SK-N-SH treated with all-trans-retinoic acid at 6 μM for 48 hours (cell line): ENCODE data around the gene RIN3.

Experiments used
- ATAC-seq: fragments of 200-7000 bp; cut with Tn5 transposase; 3 replicates; pipeline ENCODE4 v1.9.1; 2020; ENCODE audit warnings: mild to moderate bottlenecking, moderate library complexity
- ARNTL ChIP-seq: fragments of 450-650 bp; formaldehyde crosslinking; IDR thresholded peaks from 2 replicates; pipeline ENCODE4 v1.5.0; 2020; ENCODE audit warnings: low read depth, mild to moderate bottlenecking, moderate library complexity, borderline replicate concordance
- BACH2 ChIP-seq: fragments of 250-450 bp; sonication (Bioruptor Pico); IDR thresholded peaks from 2 replicates; pipeline ENCODE4 v1.9.0; 2021; ENCODE audit warnings: mild to moderate bottlenecking, borderline replicate concordance
- CSDC2 ChIP-seq: fragments of 250-450 bp; sonication (Bioruptor Pico); IDR thresholded peaks from 2 replicates; pipeline ENCODE4 v1.5.0; 2020; ENCODE audit warnings: mild to moderate bottlenecking, moderate library complexity
- CSRNP3 ChIP-seq: fragments of 250-450 bp; sonication (Bioruptor Pico); IDR thresholded peaks from 2 replicates; pipeline ENCODE4 v1.5.1; 2021; ENCODE audit warnings: mild to moderate bottlenecking, moderate library complexity
- ESRRG ChIP-seq: fragments of 250-450 bp; sonication (Bioruptor Pico); IDR thresholded peaks from 2 replicates; pipeline ENCODE4 v1.6.1; 2021; ENCODE audit warnings: mild to moderate bottlenecking
- GLIS3 ChIP-seq: fragments of 250-450 bp; sonication (Bioruptor Pico); IDR thresholded peaks from 2 replicates; pipeline ENCODE4 v1.5.0; 2020; ENCODE audit warnings: mild to moderate bottlenecking, moderate library complexity
- ISL1 ChIP-seq: fragments of 250-450 bp; sonication (Bioruptor Pico); IDR thresholded peaks from 2 replicates; pipeline ENCODE4 v2.1.2; 2022; ENCODE audit warnings: mild to moderate bottlenecking, moderate library complexity
- OSR1 ChIP-seq: fragments of 250-450 bp; sonication (Bioruptor Pico); IDR thresholded peaks from 2 replicates; pipeline ENCODE4 v1.8.0; 2022; ENCODE audit warnings: moderate library complexity, mild to moderate bottlenecking, inconsistent platforms
- POU6F1 ChIP-seq: fragments of 250-450 bp; sonication (Bioruptor Pico); IDR thresholded peaks from 2 replicates; pipeline ENCODE4 v1.8.0; 2021; ENCODE audit warnings: low read depth, mild to moderate bottlenecking, moderate library complexity, borderline replicate concordance
- PPARA ChIP-seq: fragments of 250-450 bp; sonication (Bioruptor Pico); IDR thresholded peaks from 2 replicates; pipeline ENCODE4 v1.5.0; 2020; ENCODE audit warnings: mild to moderate bottlenecking, borderline replicate concordance
- RARB ChIP-seq: fragments of 250-450 bp; sonication (Bioruptor Pico); IDR thresholded peaks from 2 replicates; pipeline ENCODE4 v1.8.0; 2021; ENCODE audit warnings: mild to moderate bottlenecking, moderate library complexity
- SNAI2 ChIP-seq: fragments of 250-450 bp; sonication (Bioruptor Pico); IDR thresholded peaks from 2 replicates; pipeline ENCODE4 v1.5.0; 2020; ENCODE audit warnings: mild to moderate bottlenecking, moderate library complexity
- TCF4 ChIP-seq: fragments of 250-450 bp; sonication (Bioruptor Pico); IDR thresholded peaks from 2 replicates; pipeline ENCODE4 v1.8.0; 2021; ENCODE audit warnings: mild to moderate bottlenecking, moderate library complexity, borderline replicate concordance
- TOX ChIP-seq: fragments of 250-450 bp; sonication (Bioruptor Pico); IDR thresholded peaks from 2 replicates; pipeline ENCODE4 v1.8.0; 2021; ENCODE audit warnings: mild to moderate bottlenecking, moderate library complexity, borderline replicate concordance
- TSHZ2 ChIP-seq: fragments of 250-450 bp; sonication (Bioruptor Pico); IDR thresholded peaks from 2 replicates; pipeline ENCODE4 v1.5.0; 2020; ENCODE audit warnings: mild to moderate bottlenecking, moderate library complexity
- ZC3H10 ChIP-seq: fragments of 250-450 bp; sonication (Bioruptor Pico); IDR thresholded peaks from 2 replicates; pipeline ENCODE4 v1.5.1; 2021; ENCODE audit warnings: mild to moderate bottlenecking, moderate library complexity
- ZFP3 ChIP-seq: fragments of 250-450 bp; sonication (Bioruptor Pico); IDR thresholded peaks from 2 replicates; pipeline ENCODE4 v1.5.0; 2020; ENCODE audit warnings: mild to moderate bottlenecking, moderate library complexity
- ZNF565 ChIP-seq: fragments of 450-650 bp; formaldehyde crosslinking; conservative IDR thresholded peaks from 2 replicates; pipeline ENCODE4 v1.5.0; 2020; ENCODE audit warnings: low read depth, mild to moderate bottlenecking, moderate library complexity
- ZNF70 ChIP-seq: fragments of 450-650 bp; formaldehyde crosslinking; IDR thresholded peaks from 2 replicates; pipeline ENCODE4 v1.5.0; 2020; ENCODE audit warnings: mild to moderate bottlenecking, moderate library complexity
- ZNF8 ChIP-seq: fragments of 450-650 bp; formaldehyde crosslinking; IDR thresholded peaks from 2 replicates; pipeline ENCODE4 v1.5.0; 2020; ENCODE audit warnings: mild to moderate bottlenecking, moderate library complexity
- TF ChIP-seq, protein P1 (sequence below): fragments of 250-450 bp; sonication (Bioruptor Pico); IDR thresholded peaks from 2 replicates; pipeline ENCODE4 v1.8.0; 2020; ENCODE audit warnings: mild to moderate bottlenecking, moderate library complexity, borderline replicate concordance
- TF ChIP-seq, protein P2 (sequence below): fragments of 250-450 bp; sonication (Bioruptor Pico); IDR thresholded peaks from 2 replicates; pipeline ENCODE4 v1.5.1; 2020; ENCODE audit warnings: low read depth, mild to moderate bottlenecking, moderate library complexity

RIN3 gene

DNA sequence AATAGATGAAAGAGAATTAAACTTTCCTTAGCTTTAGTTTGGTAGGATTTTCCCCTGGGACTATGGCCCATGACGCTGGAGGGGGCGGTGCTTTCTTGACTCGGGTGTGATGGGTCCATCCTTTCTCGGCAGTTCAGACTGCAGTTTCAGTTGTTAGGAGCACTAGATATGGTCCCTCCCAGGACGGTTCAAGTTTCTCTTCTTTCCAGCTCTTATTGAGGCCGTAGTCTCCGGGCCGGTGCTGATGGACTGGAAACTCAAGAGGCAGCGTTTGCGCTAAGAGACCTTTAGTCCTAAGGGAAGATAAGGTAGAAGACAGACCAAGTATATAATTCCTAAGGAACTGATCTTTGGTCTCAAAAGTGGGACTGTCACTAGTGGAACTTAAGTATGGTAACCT lies 111.2 kb downstream of the RIN3 start:
- ATAC-seq, result peak; percentile 84
- no peak for TF ChIP-seq RARB (CRISPR knock-in tag)
- no peak for TF ChIP-seq CSDC2 (CRISPR knock-in tag)

DNA sequence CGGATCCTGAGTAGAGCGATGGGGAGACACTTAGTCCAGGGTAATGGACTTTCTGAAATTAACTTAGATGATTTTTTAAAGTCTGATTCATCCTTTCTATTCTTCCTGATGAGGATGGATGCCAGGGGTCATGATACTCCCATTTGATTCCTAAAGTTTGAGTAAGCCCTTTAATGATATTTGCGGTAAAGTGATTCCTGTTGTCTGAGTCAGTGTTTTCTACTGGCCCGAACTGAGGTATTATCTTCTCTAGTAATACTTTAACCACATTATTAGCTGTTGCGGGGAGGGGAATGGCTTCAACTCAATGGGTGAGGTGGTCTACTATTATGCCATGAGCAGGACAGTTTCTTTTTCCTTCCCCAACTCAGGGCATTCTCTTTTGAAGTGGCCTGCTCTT lies 111.6 kb downstream of the RIN3 start:
- TF ChIP-seq ZFP3 (CRISPR knock-in tag) (peak; percentile 44; the same call in 1 of the 2 replicates), TOX (CRISPR knock-in tag) (no peak), OSR1 (no peak), ZC3H10 (CRISPR knock-in tag) (0 out of 2 replicates have a peak, but pooled peaks have one; percentile 46), CSDC2 (CRISPR knock-in tag) (no peak), TCF4 (no peak), PPARA (no peak), ISL1 (CRISPR knock-in tag) (peak; percentile 49), TSHZ2 (CRISPR knock-in tag) (no peak)
- TF ChIP-seq, protein P1, sequence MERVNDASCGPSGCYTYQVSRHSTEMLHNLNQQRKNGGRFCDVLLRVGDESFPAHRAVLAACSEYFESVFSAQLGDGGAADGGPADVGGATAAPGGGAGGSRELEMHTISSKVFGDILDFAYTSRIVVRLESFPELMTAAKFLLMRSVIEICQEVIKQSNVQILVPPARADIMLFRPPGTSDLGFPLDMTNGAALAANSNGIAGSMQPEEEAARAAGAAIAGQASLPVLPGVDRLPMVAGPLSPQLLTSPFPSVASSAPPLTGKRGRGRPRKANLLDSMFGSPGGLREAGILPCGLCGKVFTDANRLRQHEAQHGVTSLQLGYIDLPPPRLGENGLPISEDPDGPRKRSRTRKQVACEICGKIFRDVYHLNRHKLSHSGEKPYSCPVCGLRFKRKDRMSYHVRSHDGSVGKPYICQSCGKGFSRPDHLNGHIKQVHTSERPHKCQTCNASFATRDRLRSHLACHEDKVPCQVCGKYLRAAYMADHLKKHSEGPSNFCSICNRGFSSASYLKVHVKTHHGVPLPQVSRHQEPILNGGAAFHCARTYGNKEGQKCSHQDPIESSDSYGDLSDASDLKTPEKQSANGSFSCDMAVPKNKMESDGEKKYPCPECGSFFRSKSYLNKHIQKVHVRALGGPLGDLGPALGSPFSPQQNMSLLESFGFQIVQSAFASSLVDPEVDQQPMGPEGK (CRISPR knock-in tag), result peak; percentile 60; the same call in 1 of the 2 replicates
- ATAC-seq, result peak; percentile 95

GRCh38 chr14:92626041-92626440 lies 112.5 kb downstream of the RIN3 start:
- ATAC-seq, result no peak
- TF ChIP-seq BACH2 (no peak), ZNF565 (CRISPR knock-in tag) (no peak), OSR1 (no peak), PPARA (no peak), GLIS3 (no peak), ZNF70 (no peak), ARNTL (no peak), CSRNP3 (CRISPR knock-in tag) (no peak), SNAI2 (no peak), POU6F1 (CRISPR knock-in tag) (no peak), CSDC2 (CRISPR knock-in tag) (no peak), ISL1 (CRISPR knock-in tag) (no peak), ESRRG (CRISPR knock-in tag) (no peak), ZC3H10 (CRISPR knock-in tag) (no peak), ZNF8 (CRISPR knock-in tag) (no peak)
- TF ChIP-seq, protein P2, sequence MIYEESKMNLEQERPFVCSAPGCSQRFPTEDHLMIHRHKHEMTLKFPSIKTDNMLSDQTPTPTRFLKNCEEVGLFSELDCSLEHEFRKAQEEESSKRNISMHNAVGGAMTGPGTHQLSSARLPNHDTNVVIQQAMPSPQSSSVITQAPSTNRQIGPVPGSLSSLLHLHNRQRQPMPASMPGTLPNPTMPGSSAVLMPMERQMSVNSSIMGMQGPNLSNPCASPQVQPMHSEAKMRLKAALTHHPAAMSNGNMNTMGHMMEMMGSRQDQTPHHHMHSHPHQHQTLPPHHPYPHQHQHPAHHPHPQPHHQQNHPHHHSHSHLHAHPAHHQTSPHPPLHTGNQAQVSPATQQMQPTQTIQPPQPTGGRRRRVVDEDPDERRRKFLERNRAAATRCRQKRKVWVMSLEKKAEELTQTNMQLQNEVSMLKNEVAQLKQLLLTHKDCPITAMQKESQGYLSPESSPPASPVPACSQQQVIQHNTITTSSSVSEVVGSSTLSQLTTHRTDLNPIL (CRISPR knock-in tag), result no peak
- TF ChIP-seq, protein P1 (CRISPR knock-in tag), result no peak
